ENCODE measurements around the gene CST3.
"Not testable (repeated sequence)": the region's sequence is repeated elsewhere in the genome, so short reads cannot be mapped to it uniquely, and the experiment has no call there.

The CST3 gene

DNA sequence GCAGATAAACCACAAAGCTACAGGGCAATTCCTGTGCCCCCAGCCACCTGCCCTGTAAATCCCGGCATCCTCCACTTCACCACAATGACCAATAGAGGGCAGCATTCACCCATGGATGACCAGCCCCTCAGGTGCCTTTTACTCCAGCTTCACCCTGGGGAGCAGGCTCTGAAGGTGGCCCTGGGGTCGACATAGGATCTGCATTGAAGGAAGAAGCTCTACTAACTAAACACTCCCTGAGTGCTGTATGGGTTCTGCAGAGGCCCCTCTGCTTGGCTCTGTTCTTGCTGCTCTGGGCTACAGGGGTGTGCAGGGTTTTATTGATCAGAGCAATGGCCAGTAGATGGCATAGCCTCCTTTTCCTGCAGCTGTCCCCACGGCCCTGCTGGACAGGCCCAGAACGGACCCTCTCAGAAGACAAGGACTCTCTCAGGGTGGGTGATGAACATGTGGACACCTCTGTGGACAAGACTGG is 30.8 kb upstream of the CST3 start:
- H3K27me3 Mint-ChIP-seq (ENCODE audit: low read depth): no peaks in the 10 kb centered on the region
- H3K27ac Mint-ChIP-seq: no peak overlapping the region
- no peaks in the 10 kb centered on the region for H3K4me1 Mint-ChIP-seq (ENCODE audit: low read depth)
- H3K4me3 Mint-ChIP-seq: no peak overlapping the region
- H3K9me3 Mint-ChIP-seq: no peaks in the 10 kb centered on the region
- H3K36me3 Mint-ChIP-seq (ENCODE audit: low read depth): no peaks in the 10 kb centered on the region

GRCh38 chr20:23667666-23668065 is 29.9 kb upstream of the CST3 start:
- Mint-ChIP-seq H3K9me3 (no peaks in the 10 kb centered on the region), H3K27me3 (ENCODE audit: low read depth) (no peaks in the 10 kb centered on the region), H3K27ac (no peak overlapping the region), H3K36me3 (ENCODE audit: low read depth) (no peaks in the 10 kb centered on the region), H3K4me3 (no peak overlapping the region), H3K4me1 (ENCODE audit: low read depth) (no peaks in the 10 kb centered on the region)

GRCh38 chr20:23666698-23667097 is 28.9 kb upstream of the CST3 start:
- no peak overlapping the region for H3K27ac Mint-ChIP-seq
- no peaks in the 10 kb centered on the region for H3K27me3 Mint-ChIP-seq (ENCODE audit: low read depth)

GRCh38 chr20:23666189-23666588 is 28.4 kb upstream of the CST3 start:
- no peak overlapping the region for H3K4me3 Mint-ChIP-seq

More at GRCh38 chr20:23666698-23667097, 28.9 kb upstream of the CST3 start:
- Mint-ChIP-seq H3K36me3 (ENCODE audit: low read depth) (no peaks in the 10 kb centered on the region), H3K9me3 (no peaks in the 10 kb centered on the region), H3K4me1 (ENCODE audit: low read depth) (no peaks in the 10 kb centered on the region), H3K4me3 (no peak overlapping the region)

DNA sequence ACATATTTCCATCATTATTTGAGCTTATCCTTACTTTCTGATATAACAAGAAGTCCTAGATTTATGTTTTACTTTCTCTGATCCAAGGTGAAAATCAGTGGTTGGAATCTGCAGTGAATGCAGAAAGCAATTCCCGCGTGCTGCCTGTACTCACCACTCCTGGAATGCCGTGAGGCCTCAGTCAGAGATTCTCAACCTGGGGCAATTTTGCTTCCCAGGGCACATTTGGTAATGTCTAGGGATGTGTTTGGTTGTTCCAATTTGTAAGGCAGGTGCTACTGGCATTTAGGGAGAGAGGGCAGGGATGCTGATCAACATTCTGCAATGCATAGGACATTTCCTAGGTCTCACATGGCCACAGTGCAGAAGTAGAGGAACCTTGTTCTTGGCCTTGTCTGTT is 27.2 kb upstream of the CST3 start:
- Mint-ChIP-seq H3K27ac (no peak overlapping the region), H3K27me3 (ENCODE audit: low read depth) (no peaks in the 10 kb centered on the region), H3K36me3 (ENCODE audit: low read depth) (no peaks in the 10 kb centered on the region), H3K4me3 (no peak overlapping the region), H3K4me1 (ENCODE audit: low read depth) (no peaks in the 10 kb centered on the region), H3K9me3 (no peaks in the 10 kb centered on the region)

More at GRCh38 chr20:23666189-23666588, 28.4 kb upstream of the CST3 start:
- H3K36me3 Mint-ChIP-seq (ENCODE audit: low read depth): no peaks in the 10 kb centered on the region
- no peaks in the 10 kb centered on the region for H3K9me3 Mint-ChIP-seq
- H3K4me1 Mint-ChIP-seq (ENCODE audit: low read depth): no peaks in the 10 kb centered on the region
- H3K27ac Mint-ChIP-seq: no peak overlapping the region
- H3K27me3 Mint-ChIP-seq (ENCODE audit: low read depth): no peaks in the 10 kb centered on the region

DNA sequence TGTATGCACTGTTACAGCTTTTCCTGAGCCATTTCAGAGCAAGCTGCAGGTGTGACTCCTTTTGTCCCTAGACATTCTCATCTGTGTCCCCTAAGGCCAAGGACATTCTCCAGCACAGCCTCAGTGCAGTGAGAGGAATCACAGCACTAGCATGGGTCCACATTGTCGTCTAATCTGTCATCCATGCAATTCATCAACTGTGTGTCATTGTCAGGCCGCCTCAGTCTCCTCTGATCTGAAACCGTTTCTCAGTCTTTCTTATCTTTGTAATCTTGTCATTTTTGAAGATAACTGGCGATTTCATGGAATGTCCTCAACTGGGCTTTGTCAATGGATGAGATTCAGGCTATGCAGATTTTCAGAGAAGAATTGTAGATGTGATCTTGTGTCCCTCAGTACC is 26.3 kb upstream of the CST3 start:
- not testable (repeated sequence) for H3K4me3 Mint-ChIP-seq; H3K27ac Mint-ChIP-seq; H3K27me3 Mint-ChIP-seq (ENCODE audit: low read depth); H3K4me1 Mint-ChIP-seq (ENCODE audit: low read depth); H3K9me3 Mint-ChIP-seq; H3K36me3 Mint-ChIP-seq (ENCODE audit: low read depth)

- Mint-ChIP-seq H3K4me3 (no peak overlapping the region), H3K4me1 (ENCODE audit: low read depth) (no peaks in the 10 kb centered on the region), H3K9me3 (no peaks in the 10 kb centered on the region), H3K36me3 (ENCODE audit: low read depth) (no peaks in the 10 kb centered on the region), H3K27me3 (ENCODE audit: low read depth) (no peaks in the 10 kb centered on the region), H3K27ac (no peak overlapping the region)
Observed at GRCh38 chr20:23663180-23663579, 25.4 kb upstream of the CST3 start.

GRCh38 chr20:23662276-23662870 is 24.6 kb upstream of the CST3 start:
- Mint-ChIP-seq H3K36me3 (ENCODE audit: low read depth) (no peaks in the 10 kb centered on the region), H3K27me3 (ENCODE audit: low read depth) (no peaks in the 10 kb centered on the region), H3K4me1 (ENCODE audit: low read depth) (no peaks in the 10 kb centered on the region), H3K4me3 (no peak overlapping the region), H3K27ac (no peak overlapping the region), H3K9me3 (no peaks in the 10 kb centered on the region)

DNA sequence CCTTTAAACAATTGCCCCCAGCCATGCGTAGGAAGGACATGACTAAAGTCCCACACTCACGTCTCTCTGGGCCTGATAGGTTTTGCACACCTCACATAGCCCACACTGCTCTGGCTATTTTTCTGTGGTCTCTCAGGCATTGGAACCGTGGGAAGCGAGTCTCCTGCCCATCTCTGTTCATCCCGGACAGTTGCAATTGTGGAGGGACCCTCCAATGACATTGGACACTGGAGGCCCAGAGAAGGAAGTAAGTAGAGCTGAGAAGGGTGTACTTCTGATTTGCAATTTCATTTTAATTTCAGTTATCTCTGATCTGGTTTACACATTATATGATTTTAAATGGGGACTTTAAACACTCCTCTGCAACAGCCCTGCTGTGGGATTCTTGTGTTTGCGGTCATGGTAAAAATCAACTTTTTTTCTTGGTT is 23.3 kb upstream of the CST3 start:
- no peaks in the 10 kb centered on the region for H3K4me1 Mint-ChIP-seq (ENCODE audit: low read depth)
- no peaks in the 10 kb centered on the region for H3K9me3 Mint-ChIP-seq
- no peaks in the 10 kb centered on the region for H3K36me3 Mint-ChIP-seq (ENCODE audit: low read depth)
- H3K4me3 Mint-ChIP-seq: no peak overlapping the region
- H3K27me3 Mint-ChIP-seq (ENCODE audit: low read depth): no peaks in the 10 kb centered on the region
- H3K27ac Mint-ChIP-seq: no peak overlapping the region

GRCh38 chr20:23659989-23660837 is 22.5 kb upstream of the CST3 start:
- no peak overlapping the region for H3K4me3 Mint-ChIP-seq
- no peaks in the 10 kb centered on the region for H3K9me3 Mint-ChIP-seq
- peaks cover 3% of the 10 kb centered on the region for H3K27me3 Mint-ChIP-seq (ENCODE audit: low read depth)
- H3K27ac Mint-ChIP-seq: no peak overlapping the region
- H3K36me3 Mint-ChIP-seq (ENCODE audit: low read depth): no peaks in the 10 kb centered on the region
- no peaks in the 10 kb centered on the region for H3K4me1 Mint-ChIP-seq (ENCODE audit: low read depth)

DNA sequence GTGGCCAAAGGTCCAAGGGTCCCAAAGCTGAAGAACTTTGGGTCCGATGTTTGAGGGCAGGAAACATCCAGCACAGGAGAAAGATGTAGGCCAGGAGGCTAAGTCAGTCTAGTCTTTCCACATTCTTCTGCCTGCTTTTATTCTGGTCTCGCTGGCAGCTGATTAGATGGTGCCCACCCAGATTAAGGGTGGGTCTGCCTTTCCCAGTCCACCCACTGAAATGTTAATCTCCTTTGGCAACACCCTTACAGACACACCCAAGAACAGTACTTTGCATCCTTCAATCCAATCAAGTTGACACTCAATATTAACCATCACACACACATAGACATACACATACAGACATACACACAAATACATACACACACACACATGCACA is 21.8 kb upstream of the CST3 start:
- not testable (repeated sequence) for H3K36me3 Mint-ChIP-seq (ENCODE audit: low read depth); H3K27ac Mint-ChIP-seq; H3K9me3 Mint-ChIP-seq; H3K4me1 Mint-ChIP-seq (ENCODE audit: low read depth); H3K4me3 Mint-ChIP-seq; H3K27me3 Mint-ChIP-seq (ENCODE audit: low read depth)

DNA sequence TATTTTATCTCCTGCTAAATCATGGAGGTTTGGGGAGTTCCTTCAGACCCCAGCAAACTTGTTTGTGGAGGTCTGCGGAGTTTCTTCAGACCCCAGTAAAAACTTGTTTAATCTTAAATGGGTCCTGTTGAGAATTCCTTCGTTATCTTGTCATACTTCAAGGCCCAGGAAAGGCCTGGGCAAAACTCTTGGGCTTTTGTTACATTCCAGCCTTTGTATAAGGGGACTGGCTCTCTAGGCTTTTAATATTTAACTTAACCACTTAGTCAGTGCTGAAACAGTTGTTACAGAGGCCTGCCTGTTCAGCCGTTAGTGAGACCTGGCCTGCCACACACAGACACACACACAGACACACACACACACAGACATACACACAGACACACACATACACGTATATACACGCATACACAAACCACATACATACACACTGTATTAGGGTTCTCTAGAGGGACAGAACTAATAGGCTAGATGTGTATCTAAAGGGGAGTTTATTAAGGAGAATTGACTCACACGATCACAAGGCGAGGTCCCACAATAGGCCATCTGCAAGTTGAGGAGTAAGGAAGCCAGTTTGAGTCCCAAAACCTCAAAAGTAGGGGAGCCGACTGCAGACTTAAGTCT is 21.3 kb upstream of the CST3 start:
- H3K27ac Mint-ChIP-seq: no peak overlapping the region
- H3K4me1 Mint-ChIP-seq (ENCODE audit: low read depth): no peaks in the 10 kb centered on the region
- H3K9me3 Mint-ChIP-seq: no peaks in the 10 kb centered on the region
- H3K27me3 Mint-ChIP-seq (ENCODE audit: low read depth): peaks cover 10% of the 10 kb centered on the region
- no peaks in the 10 kb centered on the region for H3K36me3 Mint-ChIP-seq (ENCODE audit: low read depth)
- H3K4me3 Mint-ChIP-seq: no peak overlapping the region

- H3K27me3 Mint-ChIP-seq (ENCODE audit: low read depth): peaks cover 10% of the 10 kb centered on the region
- no peaks in the 10 kb centered on the region for H3K4me1 Mint-ChIP-seq (ENCODE audit: low read depth)
- H3K9me3 Mint-ChIP-seq: no peaks in the 10 kb centered on the region
- H3K36me3 Mint-ChIP-seq (ENCODE audit: low read depth): no peaks in the 10 kb centered on the region
- no peak overlapping the region for H3K4me3 Mint-ChIP-seq
- no peak overlapping the region for H3K27ac Mint-ChIP-seq
Observed at GRCh38 chr20:23658336-23658735, 20.6 kb upstream of the CST3 start.

- no peak overlapping the region for H3K4me3 Mint-ChIP-seq
- H3K27me3 Mint-ChIP-seq (ENCODE audit: low read depth): peaks cover 10% of the 10 kb centered on the region
- no peak overlapping the region for H3K27ac Mint-ChIP-seq
- H3K4me1 Mint-ChIP-seq (ENCODE audit: low read depth): no peaks in the 10 kb centered on the region
- H3K36me3 Mint-ChIP-seq (ENCODE audit: low read depth): no peaks in the 10 kb centered on the region
- H3K9me3 Mint-ChIP-seq: no peaks in the 10 kb centered on the region
Observed at GRCh38 chr20:23657202-23657601, 19.4 kb upstream of the CST3 start.

- no peak overlapping the region for H3K4me3 Mint-ChIP-seq
- H3K9me3 Mint-ChIP-seq: no peaks in the 10 kb centered on the region
- H3K27ac Mint-ChIP-seq: no peak overlapping the region
- no peaks in the 10 kb centered on the region for H3K36me3 Mint-ChIP-seq (ENCODE audit: low read depth)
- peaks cover 10% of the 10 kb centered on the region for H3K27me3 Mint-ChIP-seq (ENCODE audit: low read depth)
- no peaks in the 10 kb centered on the region for H3K4me1 Mint-ChIP-seq (ENCODE audit: low read depth)
Observed at GRCh38 chr20:23656372-23656771, 18.6 kb upstream of the CST3 start.

Data from T-helper 1 cell treated with Interleukin-12 subunit alpha and Interleukin-12 subunit beta and Interleukin-4 antibody, amounts not matched to agents 30 μg/mL and 1 μg/mL, for 36 hours (primary cell).